ENCODE measurements around the gene GNG12.

GNG12 gene

GRCh38 chr1:67836769-67837168, 3.5 kb upstream of the GNG12 start:
- in situ Hi-C loops (cut with MboI; ENCODE audit: low sequenced_read_pairs, unreplicated experiment) = no loop called here
- no peak for TF ChIP-seq CTCF (IDR thresholded peaks at IDR 0.05; ENCODE audit: borderline replicate concordance, control extremely low read depth, extremely low read depth, insufficient read depth, missing control alignments)
- DNase-seq (ENCODE audit: low spot score) = no peak

- in situ Hi-C loops (cut with MboI; ENCODE audit: low sequenced_read_pairs, unreplicated experiment) = no loop called here
- no peak for DNase-seq (ENCODE audit: low spot score)
- no peak for TF ChIP-seq CTCF (IDR thresholded peaks at IDR 0.05; ENCODE audit: borderline replicate concordance, control extremely low read depth, extremely low read depth, insufficient read depth, missing control alignments)
These were observed 2.6 kb upstream of the GNG12 start for GRCh38 chr1:67835663-67836452.

- in situ Hi-C loops (cut with MboI; ENCODE audit: low sequenced_read_pairs, unreplicated experiment) = no loop called here
- no peak for DNase-seq (ENCODE audit: low spot score)
- TF ChIP-seq CTCF (IDR thresholded peaks at IDR 0.05; ENCODE audit: borderline replicate concordance, control extremely low read depth, extremely low read depth, insufficient read depth, missing control alignments) = no peak
These were observed 1.1 kb upstream of the GNG12 start for GRCh38 chr1:67834246-67834877.

- TF ChIP-seq CTCF (IDR thresholded peaks at IDR 0.05; ENCODE audit: borderline replicate concordance, control extremely low read depth, extremely low read depth, insufficient read depth, missing control alignments) = no peak
- in situ Hi-C loops (cut with MboI; ENCODE audit: low sequenced_read_pairs, unreplicated experiment) = no loop called here
- no peak for DNase-seq (ENCODE audit: low spot score)
These were observed 304 bp upstream of the GNG12 start for GRCh38 chr1:67833602-67833940.

GRCh38 chr1:67831850-67832513, 1.3 kb downstream of the GNG12 start:
- in situ Hi-C loops (cut with MboI; ENCODE audit: low sequenced_read_pairs, unreplicated experiment) = no loop called here
- peak; percentile 41 for DNase-seq (ENCODE audit: low spot score)

More at GRCh38 chr1:67831850-67832513, 1.3 kb downstream of the GNG12 start:
- no peak for TF ChIP-seq CTCF (IDR thresholded peaks at IDR 0.05; ENCODE audit: borderline replicate concordance, control extremely low read depth, extremely low read depth, insufficient read depth, missing control alignments)
